GM06990 (cell line): Measurements from ENCODE around the gene TPRA1.

ENCODE experiments used
- DNase-seq: peaks from one replicate; pipeline ENCODE4 v3.0.0-alpha.2; 2011; ENCODE audit not compliant: insufficient read length; ENCODE audit errors: extremely low read depth
- H3K27me3 ChIP-seq: replicated peaks from 2 replicates; pipeline ENCODE4 v1.6.0; 2011; ENCODE audit warnings: low read length; ENCODE audit not compliant: control insufficient read depth, insufficient read depth
- H3K36me3 ChIP-seq: 2 replicates; pipeline ENCODE4 v1.5.1; 2011; ENCODE audit warnings: low read length; ENCODE audit not compliant: control insufficient read depth, insufficient read depth
- H3K4me3 ChIP-seq: replicated peaks from 2 replicates; pipeline ENCODE4 v1.5.1; 2011; ENCODE audit warnings: low read depth, mild to moderate bottlenecking, control low read depth, low read length
- TF ChIP-seq, protein P1 (sequence below): IDR thresholded peaks from 2 replicates; pipeline ENCODE4 v1.5.1; 2011; ENCODE audit warnings: low read length, control low read depth, mild to moderate bottlenecking, inconsistent platforms; ENCODE audit not compliant: insufficient read depth, poor library complexity, severe bottlenecking

The TPRA1 gene

GRCh38 chr3:127589600-127590281 is 792 bp downstream of the TPRA1 start:
- no peaks in the 10 kb centered on the region for H3K27me3 ChIP-seq
- TF ChIP-seq, protein P1, sequence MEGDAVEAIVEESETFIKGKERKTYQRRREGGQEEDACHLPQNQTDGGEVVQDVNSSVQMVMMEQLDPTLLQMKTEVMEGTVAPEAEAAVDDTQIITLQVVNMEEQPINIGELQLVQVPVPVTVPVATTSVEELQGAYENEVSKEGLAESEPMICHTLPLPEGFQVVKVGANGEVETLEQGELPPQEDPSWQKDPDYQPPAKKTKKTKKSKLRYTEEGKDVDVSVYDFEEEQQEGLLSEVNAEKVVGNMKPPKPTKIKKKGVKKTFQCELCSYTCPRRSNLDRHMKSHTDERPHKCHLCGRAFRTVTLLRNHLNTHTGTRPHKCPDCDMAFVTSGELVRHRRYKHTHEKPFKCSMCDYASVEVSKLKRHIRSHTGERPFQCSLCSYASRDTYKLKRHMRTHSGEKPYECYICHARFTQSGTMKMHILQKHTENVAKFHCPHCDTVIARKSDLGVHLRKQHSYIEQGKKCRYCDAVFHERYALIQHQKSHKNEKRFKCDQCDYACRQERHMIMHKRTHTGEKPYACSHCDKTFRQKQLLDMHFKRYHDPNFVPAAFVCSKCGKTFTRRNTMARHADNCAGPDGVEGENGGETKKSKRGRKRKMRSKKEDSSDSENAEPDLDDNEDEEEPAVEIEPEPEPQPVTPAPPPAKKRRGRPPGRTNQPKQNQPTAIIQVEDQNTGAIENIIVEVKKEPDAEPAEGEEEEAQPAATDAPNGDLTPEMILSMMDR: no peak
- H3K36me3 ChIP-seq: peaks cover 7% of the 10 kb centered on the region
- H3K4me3 ChIP-seq: peak overlapping the region; percentile 93
- no peak for DNase-seq

GRCh38 chr3:127588806-127589577 is 1.5 kb downstream of the TPRA1 start:
- peaks cover 7% of the 10 kb centered on the region for H3K36me3 ChIP-seq
- no peaks in the 10 kb centered on the region for H3K27me3 ChIP-seq
- TF ChIP-seq, protein P1: no peak
- peak; percentile 37 for DNase-seq
- H3K4me3 ChIP-seq: peak overlapping the region; percentile 93

DNA sequence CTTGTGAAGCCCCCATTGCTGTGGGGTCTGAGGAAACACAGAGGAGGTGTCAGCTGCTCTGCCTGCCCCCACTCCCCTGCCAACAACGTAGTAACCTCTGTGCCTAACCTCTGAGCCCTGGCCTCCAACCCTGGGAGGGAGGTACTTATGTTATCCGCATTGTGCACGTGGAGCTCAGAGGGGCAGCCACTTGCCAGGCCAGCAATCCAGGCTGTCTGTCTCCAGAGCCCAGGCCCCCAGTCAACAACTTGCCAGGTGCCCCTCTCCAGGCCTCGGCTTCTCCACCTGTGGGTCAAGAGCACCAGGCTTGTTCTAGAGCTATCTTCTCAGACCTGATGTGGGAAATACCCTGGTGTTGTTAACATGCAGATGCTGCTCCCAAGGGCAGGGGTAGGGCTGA is 2.7 kb downstream of the TPRA1 start:
- H3K4me3 ChIP-seq: no peak overlapping the region
- TF ChIP-seq, protein P1: no peak
- DNase-seq: no peak
- H3K36me3 ChIP-seq: peaks cover 7% of the 10 kb centered on the region
- no peaks in the 10 kb centered on the region for H3K27me3 ChIP-seq

GRCh38 chr3:127585813-127586413 is 4.6 kb downstream of the TPRA1 start:
- Histone ChIP-seq H3K36me3 (peaks cover 10% of the 10 kb centered on the region), H3K27me3 (no peaks in the 10 kb centered on the region), H3K4me3 (no peak overlapping the region)
- TF ChIP-seq, protein P1: no peak
- DNase-seq: no peak

GRCh38 chr3:127585163-127585812 is 5.2 kb downstream of the TPRA1 start:
- no peak overlapping the region for H3K4me3 ChIP-seq
- peaks cover 12% of the 10 kb centered on the region for H3K36me3 ChIP-seq
- DNase-seq: no peak
- TF ChIP-seq, protein P1: no peak
- H3K27me3 ChIP-seq: no peaks in the 10 kb centered on the region
